Ovary (tissue), 3 donors: Measurements from ENCODE around the gene RIMBP3C.
"Not testable (repeated sequence)": the region's sequence is repeated elsewhere in the genome, so short reads cannot be mapped to it uniquely, and the experiment has no call there.

Experiments
- EP300 ChIP-seq: sonication (generic); formaldehyde crosslinking; IDR thresholded peaks from one replicate; pipeline ENCODE4 v1.6.1; 2017; ENCODE audit warnings: antibody characterized with exemption
- POLR2A ChIP-seq: fragments of 450-650 bp; IDR thresholded peaks from one replicate; pipeline ENCODE4 v1.6.1; 2017; ENCODE audit warnings: antibody characterized with exemption, mild to moderate bottlenecking, moderate library complexity
- TF ChIP-seq, protein P1 (sequence below), 3 donors: fragments of 450-650 bp in 2 of 3; fragments of 200-600 bp in 1 of 3; IDR thresholded peaks; one replicate each; pipeline versions ENCODE4 v1.5.1 to v1.8.0; 2016 to 2022; ENCODE audit warnings: antibody characterized with exemption in 3 of 3, mild to moderate bottlenecking in 1 of 3
- donor health status: DM: no; HTN: no; CAD: no.

- TF ChIP-seq, protein P1, sequence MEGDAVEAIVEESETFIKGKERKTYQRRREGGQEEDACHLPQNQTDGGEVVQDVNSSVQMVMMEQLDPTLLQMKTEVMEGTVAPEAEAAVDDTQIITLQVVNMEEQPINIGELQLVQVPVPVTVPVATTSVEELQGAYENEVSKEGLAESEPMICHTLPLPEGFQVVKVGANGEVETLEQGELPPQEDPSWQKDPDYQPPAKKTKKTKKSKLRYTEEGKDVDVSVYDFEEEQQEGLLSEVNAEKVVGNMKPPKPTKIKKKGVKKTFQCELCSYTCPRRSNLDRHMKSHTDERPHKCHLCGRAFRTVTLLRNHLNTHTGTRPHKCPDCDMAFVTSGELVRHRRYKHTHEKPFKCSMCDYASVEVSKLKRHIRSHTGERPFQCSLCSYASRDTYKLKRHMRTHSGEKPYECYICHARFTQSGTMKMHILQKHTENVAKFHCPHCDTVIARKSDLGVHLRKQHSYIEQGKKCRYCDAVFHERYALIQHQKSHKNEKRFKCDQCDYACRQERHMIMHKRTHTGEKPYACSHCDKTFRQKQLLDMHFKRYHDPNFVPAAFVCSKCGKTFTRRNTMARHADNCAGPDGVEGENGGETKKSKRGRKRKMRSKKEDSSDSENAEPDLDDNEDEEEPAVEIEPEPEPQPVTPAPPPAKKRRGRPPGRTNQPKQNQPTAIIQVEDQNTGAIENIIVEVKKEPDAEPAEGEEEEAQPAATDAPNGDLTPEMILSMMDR (IDR thresholded peaks at IDR 0.05) = not testable (repeated sequence)
- not testable (repeated sequence) for TF ChIP-seq POLR2A, EP300
These were observed 19.7 kb downstream of the RIMBP3C start for GRCh38 chr22:21531525-21531924.
